Activated CD4-positive, alpha-beta T cell treated with anti-CD3 and anti-CD28 coated beads for 36 hours (primary cell): ENCODE results near the gene COL23A1. TPM values are rescaled to one million over a fixed set of nuclear protein-coding genes. Genes with fewer than 3 reads are reported as not detected.

Experiments used
- ATAC-seq: fragments of 200-7000 bp; cut with Tn5 transposase; one replicate; pipeline ENCODE4 v1.10.0; 2021; ENCODE audit warnings: mild to moderate bottlenecking, moderate library complexity
- CTCF ChIA-PET: fragments of 350-600 bp; sonication (Branson Sonifier 250); formaldehyde crosslinking; loops from one replicate; lab custom pipeline; 2021; ENCODE audit warnings: antibody characterized with exemption; lab: Charles Lee
- POLR2A ChIA-PET: fragments of 350-600 bp; sonication (Branson Sonifier 250); formaldehyde crosslinking; loops from one replicate; lab custom pipeline; 2021; ENCODE audit warnings: antibody characterized with exemption, inconsistent platforms; lab: Charles Lee
- DNase-seq: peaks from one replicate; pipeline ENCODE4 v3.0.0-alpha.2; 2020
- H3K27ac Mint-ChIP-seq: one replicate; pipeline ENCODE4 v1.8.0; 2021; ENCODE audit warnings: mixed read lengths
- H3K27me3 Mint-ChIP-seq: one replicate; pipeline ENCODE4 v1.8.0; 2021; ENCODE audit warnings: mixed read lengths
- H3K36me3 Mint-ChIP-seq: one replicate; pipeline ENCODE4 v1.8.0; 2021; ENCODE audit warnings: low read depth, mixed read lengths
- H3K4me1 Mint-ChIP-seq: one replicate; pipeline ENCODE4 v1.8.0; 2021; ENCODE audit warnings: mixed read lengths
- H3K4me3 Mint-ChIP-seq: one replicate; pipeline ENCODE4 v1.8.0; 2021; ENCODE audit warnings: mild to moderate bottlenecking, moderate library complexity, mixed read lengths
- H3K9me3 Mint-ChIP-seq: one replicate; pipeline ENCODE4 v1.8.0; 2021; ENCODE audit warnings: low read depth, mixed read lengths
- intact Hi-C, 2 experiments: fragments of 100-400 bp; cut with DNase I in 1 of 2; cut with micrococcal nuclease in 1 of 2; formaldehyde crosslinking; loops; one replicate each; pipeline versions ENCODE4 v1.14.2 to v1.15.1; 2022 to 2024; cut with DNase I, micrococcal nuclease
- total RNA-seq, 2 experiments: library from RNA; stranded (reverse); gene quantifications; one replicate each; pipeline ENCODE4 v1.2.3, GENCODE V29; 2021

The COL23A1 gene
- total RNA-seq, 2 experiments from 2014 or later = not detected

- intact Hi-C loops = no loop called here
- ATAC-seq (no peak), DNase-seq (no peak)
- Mint-ChIP-seq H3K36me3 (no peaks in the 10 kb centered on the region), H3K9me3 (no peaks in the 10 kb centered on the region), H3K27me3 (peaks cover 5% of the 10 kb centered on the region), H3K4me1 (peaks cover 4% of the 10 kb centered on the region), H3K27ac (no peak overlapping the region), H3K4me3 (no peak overlapping the region)
- ChIA-PET POLR2A (no interaction called here), CTCF (no interaction called here)
Observed at GRCh38 chr5:178420354-178420781, 169.8 kb downstream of the COL23A1 start.

- Mint-ChIP-seq H3K27ac (no peak overlapping the region), H3K4me3 (no peak overlapping the region), H3K36me3 (no peaks in the 10 kb centered on the region), H3K9me3 (no peaks in the 10 kb centered on the region), H3K27me3 (peaks cover 5% of the 10 kb centered on the region), H3K4me1 (peaks cover 4% of the 10 kb centered on the region)
- DNase-seq = no peak
- ATAC-seq = no peak
- ChIA-PET POLR2A (no interaction called here), CTCF (no interaction called here)
- intact Hi-C loops = no loop called here
Observed at GRCh38 chr5:178419651-178420050, 170.5 kb downstream of the COL23A1 start.

DNA sequence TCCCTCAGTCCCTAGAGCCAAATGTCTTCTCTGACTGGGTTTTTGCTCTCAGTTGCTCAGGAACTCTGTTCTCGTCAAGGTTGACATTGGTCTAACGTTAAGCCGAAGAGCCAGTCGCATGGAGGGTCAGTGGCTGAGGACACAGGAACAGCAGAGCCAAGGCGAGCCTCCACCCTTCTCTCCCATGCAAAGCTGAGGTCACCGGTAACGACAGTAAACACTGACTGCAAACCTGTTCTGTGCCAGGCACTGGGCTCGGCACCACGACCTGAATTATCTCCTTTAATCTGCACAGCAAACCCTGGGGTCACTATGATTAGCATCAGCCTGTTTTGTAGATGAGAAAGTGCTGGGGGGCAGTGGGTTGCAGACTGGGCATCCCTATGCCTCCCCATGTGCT lies 171.0 kb downstream of the COL23A1 start:
- DNase-seq (no peak), ATAC-seq (no peak)
- peaks cover 4% of the 10 kb centered on the region for H3K4me1 Mint-ChIP-seq
- peaks cover 5% of the 10 kb centered on the region for H3K27me3 Mint-ChIP-seq
- H3K36me3 Mint-ChIP-seq = no peaks in the 10 kb centered on the region
- no peaks in the 10 kb centered on the region for H3K9me3 Mint-ChIP-seq
- intact Hi-C loops = no loop called here
- ChIA-PET CTCF (no interaction called here), POLR2A (no interaction called here)
- H3K4me3 Mint-ChIP-seq = no peak overlapping the region
- H3K27ac Mint-ChIP-seq = no peak overlapping the region

DNA sequence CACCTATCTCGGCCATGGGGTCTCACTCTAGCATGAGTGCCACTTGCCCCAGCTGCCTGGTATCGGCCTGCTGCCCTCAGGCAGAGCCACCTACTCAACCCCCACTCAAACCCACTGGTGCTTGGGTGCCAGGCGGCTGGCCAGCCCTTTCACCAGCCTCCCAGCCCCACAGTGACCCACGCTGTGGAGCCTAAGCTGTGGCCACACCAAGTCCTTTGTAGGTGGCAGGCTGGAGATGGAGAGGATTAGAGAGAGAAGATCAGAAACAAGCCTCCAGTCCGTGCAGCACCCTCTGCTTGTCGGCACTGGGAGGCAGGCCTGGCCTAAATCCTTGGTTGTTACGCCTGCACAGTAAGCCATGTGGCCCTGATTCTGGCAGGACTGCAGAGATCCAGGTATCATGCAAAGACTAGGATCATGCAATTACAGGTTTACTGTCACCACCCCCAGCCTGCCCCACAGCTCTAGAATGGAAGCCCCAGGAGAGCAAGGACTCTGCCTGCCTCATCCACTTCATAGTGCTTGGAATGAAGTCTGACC lies 171.7 kb downstream of the COL23A1 start:
- no peaks in the 10 kb centered on the region for H3K9me3 Mint-ChIP-seq
- H3K27me3 Mint-ChIP-seq = peaks cover 5% of the 10 kb centered on the region
- intact Hi-C loops = no loop called here
- DNase-seq = no peak
- peaks cover 4% of the 10 kb centered on the region for H3K4me1 Mint-ChIP-seq
- no peak for ATAC-seq
- POLR2A ChIA-PET = no interaction called here
- CTCF ChIA-PET = no interaction called here
- no peak overlapping the region for H3K27ac Mint-ChIP-seq
- H3K36me3 Mint-ChIP-seq = no peaks in the 10 kb centered on the region
- H3K4me3 Mint-ChIP-seq = no peak overlapping the region

DNA sequence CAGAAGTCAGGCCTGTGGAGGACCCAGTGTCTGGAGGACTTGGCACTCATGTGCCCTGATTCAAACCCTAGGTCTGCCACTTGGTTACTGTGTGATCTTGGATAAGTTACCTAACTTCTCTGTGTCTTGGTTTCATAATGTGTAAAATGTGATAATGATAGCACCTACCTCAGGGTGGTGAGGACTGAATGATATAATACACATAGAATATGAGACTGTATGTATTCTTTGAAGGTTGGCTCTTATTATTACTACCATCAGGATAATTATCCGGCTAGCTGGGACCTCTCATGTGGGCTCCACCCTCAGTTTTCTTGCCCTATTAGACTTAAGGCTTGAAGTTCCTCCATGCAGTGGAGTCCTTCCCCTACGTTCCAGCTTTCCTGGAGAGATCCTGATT lies 172.2 kb downstream of the COL23A1 start:
- intact Hi-C loops = no loop called here
- ChIA-PET POLR2A (no interaction called here), CTCF (no interaction called here)
- no peak for ATAC-seq
- Mint-ChIP-seq H3K27me3 (peaks cover 5% of the 10 kb centered on the region), H3K36me3 (no peaks in the 10 kb centered on the region), H3K27ac (no peak overlapping the region), H3K4me1 (peaks cover 4% of the 10 kb centered on the region), H3K9me3 (no peaks in the 10 kb centered on the region), H3K4me3 (no peak overlapping the region)
- DNase-seq = no peak

GRCh38 chr5:178417391-178417811 lies 172.8 kb downstream of the COL23A1 start:
- Mint-ChIP-seq H3K9me3 (no peaks in the 10 kb centered on the region), H3K27ac (no peak overlapping the region), H3K27me3 (peaks cover 5% of the 10 kb centered on the region), H3K4me1 (peaks cover 4% of the 10 kb centered on the region), H3K4me3 (no peak overlapping the region), H3K36me3 (no peaks in the 10 kb centered on the region)
- DNase-seq (no peak), ATAC-seq (no peak)
- CTCF ChIA-PET = interaction anchor here (1.0 kb wide), 1 partner anchor 19 kb away, joined by 3 read pairs; no protein-coding TSS in a partner anchor
- intact Hi-C loops = no loop called here
- POLR2A ChIA-PET = no interaction called here

DNA sequence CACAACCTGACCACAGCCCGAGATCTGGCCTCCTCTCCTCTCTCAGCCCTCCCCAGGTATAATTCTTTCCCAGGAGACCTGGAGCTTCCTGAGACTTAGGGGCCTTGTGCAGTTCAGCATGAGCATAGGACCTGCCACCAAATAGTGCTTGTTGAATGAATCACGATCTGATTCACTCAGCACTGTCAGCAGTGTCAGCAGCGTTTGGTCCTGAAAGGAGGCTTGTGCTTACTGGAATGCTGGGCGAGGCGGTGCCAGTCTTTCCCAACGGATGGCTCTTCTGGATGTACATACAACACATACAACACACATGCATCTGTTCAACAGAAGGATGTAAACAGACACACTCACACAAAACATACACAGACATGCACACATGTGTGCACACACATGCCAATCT lies 173.3 kb downstream of the COL23A1 start:
- intact Hi-C loops = no loop called here
- CTCF ChIA-PET = interaction anchor here (1.0 kb wide), 1 partner anchor 19 kb away, joined by 3 read pairs; no protein-coding TSS in a partner anchor
- DNase-seq (no peak), ATAC-seq (no peak)
- Mint-ChIP-seq H3K27me3 (peaks cover 5% of the 10 kb centered on the region), H3K27ac (no peak overlapping the region), H3K4me1 (peaks cover 4% of the 10 kb centered on the region), H3K9me3 (no peaks in the 10 kb centered on the region), H3K4me3 (no peak overlapping the region), H3K36me3 (no peaks in the 10 kb centered on the region)
- POLR2A ChIA-PET = no interaction called here

DNA sequence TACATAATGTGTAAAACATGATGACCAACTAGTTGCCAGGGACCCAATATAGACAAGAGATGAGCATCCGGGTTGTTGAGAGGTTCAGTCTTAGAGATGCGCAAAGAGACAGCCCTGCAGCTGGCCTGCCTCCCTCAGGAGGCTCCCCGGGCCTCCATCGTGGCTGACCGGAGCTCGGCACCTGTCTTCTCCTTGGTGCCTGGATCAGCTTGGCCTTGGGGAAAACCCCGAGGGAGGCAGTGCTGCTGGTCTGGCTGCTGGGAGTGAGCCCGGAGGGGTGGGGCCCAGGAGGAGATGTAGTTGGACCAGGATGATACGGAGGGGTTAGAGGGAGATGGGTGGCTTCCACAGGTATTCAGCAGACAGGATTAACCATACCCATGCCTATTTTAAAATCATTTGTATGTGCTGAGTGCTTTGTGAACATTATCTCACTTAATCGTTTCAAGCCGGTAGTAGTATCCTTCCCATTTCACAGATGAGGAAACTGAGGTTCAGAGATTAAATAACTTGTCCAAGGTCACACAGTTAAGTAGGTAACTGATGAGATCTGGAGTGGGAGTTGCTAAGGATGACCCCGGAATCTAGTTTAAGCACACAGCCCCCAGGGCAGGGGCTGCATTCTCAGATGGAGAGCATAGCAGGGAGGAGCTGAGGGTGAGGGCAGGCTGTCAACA lies 173.8 kb downstream of the COL23A1 start:
- Mint-ChIP-seq H3K4me3 (no peak overlapping the region), H3K9me3 (no peaks in the 10 kb centered on the region), H3K36me3 (no peaks in the 10 kb centered on the region), H3K27ac (no peak overlapping the region), H3K27me3 (peaks cover 5% of the 10 kb centered on the region), H3K4me1 (peaks cover 4% of the 10 kb centered on the region)
- intact Hi-C loops = no loop called here
- ChIA-PET POLR2A (no interaction called here), CTCF (no interaction called here)
- ATAC-seq (no peak), DNase-seq (no peak)

GRCh38 chr5:178415353-178415752 lies 174.8 kb downstream of the COL23A1 start:
- ATAC-seq (no peak), DNase-seq (no peak)
- no peak overlapping the region for H3K4me3 Mint-ChIP-seq
- intact Hi-C loops = no loop called here
- no peak overlapping the region for H3K27ac Mint-ChIP-seq
- H3K27me3 Mint-ChIP-seq = peaks cover 5% of the 10 kb centered on the region
- ChIA-PET POLR2A (no interaction called here), CTCF (no interaction called here)
- no peaks in the 10 kb centered on the region for H3K36me3 Mint-ChIP-seq
- H3K4me1 Mint-ChIP-seq = peaks cover 4% of the 10 kb centered on the region
- H3K9me3 Mint-ChIP-seq = no peaks in the 10 kb centered on the region

DNA sequence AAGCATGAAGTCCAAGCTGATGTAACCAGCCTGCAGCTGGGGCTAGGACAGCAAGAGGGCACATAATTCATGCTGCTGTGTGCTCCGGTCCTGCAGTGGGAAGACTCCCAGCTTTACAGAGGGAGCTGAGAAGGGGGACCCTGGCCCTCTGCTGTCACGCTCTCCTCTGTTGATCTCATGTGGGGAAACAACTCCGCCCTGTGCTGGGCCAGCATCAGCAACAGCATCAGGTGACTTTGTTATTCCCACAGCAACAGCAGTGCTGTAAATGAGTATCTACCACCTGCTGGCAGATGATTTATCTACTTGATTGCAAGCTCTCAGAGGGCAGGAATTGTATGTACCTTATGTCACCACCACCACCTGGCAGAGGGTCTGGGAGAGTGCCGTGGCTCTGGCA lies 176.2 kb downstream of the COL23A1 start:
- no peak overlapping the region for H3K4me3 Mint-ChIP-seq
- DNase-seq (no peak), ATAC-seq (no peak)
- intact Hi-C loops = no loop called here
- H3K4me1 Mint-ChIP-seq = peaks cover 4% of the 10 kb centered on the region
- peaks cover 5% of the 10 kb centered on the region for H3K27me3 Mint-ChIP-seq
- H3K27ac Mint-ChIP-seq = no peak overlapping the region
- no peaks in the 10 kb centered on the region for H3K9me3 Mint-ChIP-seq
- ChIA-PET CTCF (interaction anchor here (0.7 to 1.4 kb wide), 2 partner anchors 47 to 130 kb away, joined by 3 read pairs; no protein-coding TSS in a partner anchor), POLR2A (no interaction called here)
- no peaks in the 10 kb centered on the region for H3K36me3 Mint-ChIP-seq

- POLR2A ChIA-PET = no interaction called here
Observed at GRCh38 chr5:178411083-178411482, 179.1 kb downstream of the COL23A1 start.

DNA sequence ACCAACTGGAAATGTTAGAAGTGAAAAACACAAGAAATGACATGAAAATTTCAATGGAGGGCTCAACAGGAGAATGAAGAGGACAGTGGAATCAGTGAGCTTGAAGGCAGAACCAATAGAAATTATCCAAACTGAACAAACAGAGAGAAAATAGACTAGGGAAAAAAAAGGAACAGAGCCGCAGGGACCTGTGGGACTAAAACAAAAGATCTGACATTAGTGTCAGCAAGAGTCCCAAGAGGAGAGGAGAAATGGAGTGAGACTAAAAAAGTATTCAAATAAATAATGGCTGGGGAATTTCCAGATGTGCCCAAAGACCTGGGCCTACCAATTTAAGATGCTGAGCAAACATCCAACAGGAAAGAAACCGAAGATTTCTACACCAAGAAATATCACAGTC lies 182.5 kb downstream of the COL23A1 start:
- no peak for ATAC-seq
- POLR2A ChIA-PET = no interaction called here
- Mint-ChIP-seq H3K9me3 (peaks cover 11% of the 10 kb centered on the region), H3K27ac (no peak overlapping the region), H3K36me3 (no peaks in the 10 kb centered on the region), H3K4me3 (no peak overlapping the region), H3K27me3 (peaks cover 5% of the 10 kb centered on the region), H3K4me1 (no peaks in the 10 kb centered on the region)
- intact Hi-C loops = no loop called here
- CTCF ChIA-PET = no interaction called here
- DNase-seq = no peak

More at GRCh38 chr5:178411083-178411482, 179.1 kb downstream of the COL23A1 start:
- H3K27ac Mint-ChIP-seq = no peak overlapping the region
- H3K4me3 Mint-ChIP-seq = no peak overlapping the region
- intact Hi-C loops = no loop called here
- ATAC-seq (no peak), DNase-seq (no peak)
- peaks cover 7% of the 10 kb centered on the region for H3K9me3 Mint-ChIP-seq
- H3K36me3 Mint-ChIP-seq = no peaks in the 10 kb centered on the region
- peaks cover 5% of the 10 kb centered on the region for H3K27me3 Mint-ChIP-seq
- H3K4me1 Mint-ChIP-seq = no peaks in the 10 kb centered on the region
- CTCF ChIA-PET = interaction anchor here (0.6 kb wide), 1 partner anchor 45 kb away, joined by 3 read pairs; no protein-coding TSS in a partner anchor
